ENCODE data around the gene GRID1.

GRID1 gene

DNA sequence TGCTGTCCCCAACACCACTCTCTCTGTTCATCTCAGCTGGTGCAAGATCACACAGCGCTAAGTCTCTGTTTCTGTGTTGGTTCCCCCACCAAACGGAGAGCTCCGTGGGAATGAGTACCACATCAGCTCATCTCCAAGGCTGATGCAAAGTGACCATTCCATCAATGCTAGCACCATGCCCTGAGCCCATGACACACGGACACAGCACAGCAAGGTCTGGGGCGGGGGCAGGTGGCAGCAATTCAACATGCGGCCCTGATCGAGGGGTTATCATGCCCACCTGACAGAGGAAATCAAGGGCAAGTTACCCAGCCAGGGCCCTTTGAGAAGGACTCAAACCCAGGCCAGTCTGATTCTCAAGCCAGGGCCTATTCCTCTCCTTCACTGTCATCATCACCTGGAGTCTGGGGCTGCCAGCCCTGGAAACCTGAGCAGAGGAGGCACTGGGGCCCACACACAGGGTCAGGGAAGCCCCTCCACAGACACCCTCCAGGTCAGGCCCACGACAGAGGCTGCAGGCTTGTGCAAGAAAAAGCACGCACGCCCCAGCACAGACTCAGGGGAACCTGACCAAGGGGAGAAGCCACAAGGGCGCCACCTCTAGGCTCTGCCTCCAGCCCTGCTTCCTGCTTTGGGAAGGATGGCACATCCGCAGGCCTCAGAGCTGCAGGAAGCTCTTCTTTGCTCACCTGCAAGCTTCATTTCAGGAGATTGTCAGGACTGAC, 74.8 kb downstream of the GRID1 start:
- no peak for DNase-seq

DNA sequence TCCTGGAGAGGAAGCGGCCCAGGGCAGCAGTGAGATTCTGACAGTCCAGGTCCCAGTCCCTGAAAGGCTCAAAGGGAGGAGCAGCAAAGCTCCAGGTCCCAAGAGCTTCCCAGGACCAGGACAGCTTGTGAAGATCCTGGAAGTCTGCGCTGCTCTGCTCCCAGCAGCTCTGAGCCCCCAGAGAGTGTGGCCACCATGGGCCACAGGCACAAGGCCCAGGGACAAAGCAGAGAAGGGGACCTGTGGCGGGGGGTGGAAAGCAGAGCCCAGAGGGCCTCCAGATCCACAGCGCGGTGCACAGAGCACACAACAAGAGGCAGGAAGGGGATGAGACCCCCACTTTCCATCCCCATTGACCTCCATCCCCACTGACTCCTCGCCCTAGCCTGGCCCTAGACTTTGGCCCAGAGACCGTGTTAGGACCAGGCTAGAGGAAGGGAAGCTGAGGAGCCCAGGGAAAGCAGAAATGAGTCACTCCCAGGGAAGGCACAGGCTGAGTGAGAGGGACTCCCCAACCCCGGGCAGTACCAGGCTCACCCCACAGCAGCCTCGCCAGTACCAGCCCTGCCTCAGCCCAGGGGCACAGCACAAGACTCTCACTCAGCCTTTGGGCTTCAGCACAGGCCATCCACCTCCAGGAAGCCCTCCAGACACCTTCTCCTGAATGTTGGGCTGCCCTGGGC, 75.5 kb downstream of the GRID1 start:
- DNase-seq = no peak

DNA sequence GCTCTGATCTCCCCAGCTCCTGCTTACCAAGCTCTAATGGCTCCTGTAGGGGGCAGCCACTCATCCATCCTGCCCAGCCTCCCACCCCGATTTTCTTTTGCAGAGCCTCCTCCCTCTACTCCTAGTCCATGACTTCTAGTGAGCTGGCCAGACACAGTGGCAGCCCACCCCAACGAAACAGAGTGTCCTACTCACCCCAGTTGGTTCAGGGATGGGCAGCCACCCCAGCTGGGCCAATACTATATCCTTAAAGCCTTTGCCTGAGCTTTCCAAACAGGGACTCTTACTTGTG, 77.1 kb downstream of the GRID1 start:
- DNase-seq = no peak

DNA sequence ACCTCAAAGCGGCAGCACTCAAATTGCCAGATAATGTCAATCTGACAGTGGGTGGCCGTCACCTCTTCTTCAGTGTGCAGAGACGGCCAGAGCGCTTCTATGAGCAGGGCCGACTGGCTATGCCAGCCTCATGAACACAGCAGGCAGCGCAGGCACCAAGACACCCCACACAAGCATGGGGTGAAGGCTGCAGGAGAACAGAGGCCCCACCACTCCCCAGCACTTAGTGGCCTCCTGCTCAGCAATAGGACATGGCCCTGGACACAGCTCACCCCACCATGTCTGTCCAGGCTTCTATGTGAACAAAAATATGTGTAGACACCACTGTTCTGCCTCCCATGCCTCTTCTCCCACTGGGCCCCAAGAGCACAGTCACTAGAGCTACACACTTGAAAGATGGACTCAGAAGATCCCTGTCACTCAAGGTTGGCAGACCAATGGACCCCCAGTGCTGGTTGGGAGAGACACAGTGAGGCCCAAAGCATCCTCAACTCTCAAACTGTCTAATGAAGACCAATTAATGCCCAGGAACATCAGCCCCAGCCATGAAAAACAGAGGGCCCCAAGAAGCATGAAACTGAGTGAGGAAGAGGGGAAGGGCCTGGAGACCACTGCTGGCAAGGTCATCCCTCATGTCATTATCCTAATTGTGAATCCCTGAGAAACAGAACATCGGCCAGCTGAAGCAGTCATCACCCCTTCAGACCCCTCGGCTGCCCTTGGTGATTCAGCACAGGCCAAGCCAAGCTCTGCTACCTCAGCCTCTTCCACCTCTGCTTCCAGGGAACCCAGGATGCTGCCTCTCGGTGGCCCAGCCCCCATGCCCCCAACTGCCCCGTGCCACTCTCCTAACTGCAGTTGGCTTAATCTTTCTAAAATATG, 77.7 kb downstream of the GRID1 start:
- DNase-seq = no peak

DNA sequence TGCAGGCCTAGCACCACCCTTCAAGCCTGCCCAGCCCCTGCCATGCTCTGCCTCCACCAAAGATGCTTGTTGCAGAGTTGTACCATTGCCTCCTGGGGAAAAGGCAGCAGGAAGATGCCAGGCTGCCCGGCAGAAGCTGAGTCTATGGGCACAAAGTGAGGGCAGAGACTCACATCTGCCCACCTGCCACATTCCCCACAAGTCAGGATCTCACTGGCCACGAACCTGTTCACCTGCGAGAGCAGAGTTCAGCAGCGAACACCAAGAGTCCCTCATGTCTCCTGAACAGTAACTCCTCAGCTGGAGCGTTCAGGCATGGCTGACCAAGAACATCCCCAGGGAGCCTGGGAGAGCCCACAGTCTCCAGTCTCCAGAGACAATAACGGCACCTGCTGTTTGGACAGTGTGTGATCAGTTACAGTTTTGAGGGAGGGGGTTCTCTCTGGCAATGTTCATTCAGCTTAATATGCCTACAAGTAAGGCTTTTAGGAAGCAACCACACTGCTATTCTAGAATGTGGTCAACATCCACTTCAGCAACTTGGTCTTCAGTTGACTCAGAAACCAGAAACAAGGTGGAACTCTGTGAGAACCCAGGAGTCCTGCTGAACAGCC, 78.5 kb downstream of the GRID1 start:
- DNase-seq = no peak

DNA sequence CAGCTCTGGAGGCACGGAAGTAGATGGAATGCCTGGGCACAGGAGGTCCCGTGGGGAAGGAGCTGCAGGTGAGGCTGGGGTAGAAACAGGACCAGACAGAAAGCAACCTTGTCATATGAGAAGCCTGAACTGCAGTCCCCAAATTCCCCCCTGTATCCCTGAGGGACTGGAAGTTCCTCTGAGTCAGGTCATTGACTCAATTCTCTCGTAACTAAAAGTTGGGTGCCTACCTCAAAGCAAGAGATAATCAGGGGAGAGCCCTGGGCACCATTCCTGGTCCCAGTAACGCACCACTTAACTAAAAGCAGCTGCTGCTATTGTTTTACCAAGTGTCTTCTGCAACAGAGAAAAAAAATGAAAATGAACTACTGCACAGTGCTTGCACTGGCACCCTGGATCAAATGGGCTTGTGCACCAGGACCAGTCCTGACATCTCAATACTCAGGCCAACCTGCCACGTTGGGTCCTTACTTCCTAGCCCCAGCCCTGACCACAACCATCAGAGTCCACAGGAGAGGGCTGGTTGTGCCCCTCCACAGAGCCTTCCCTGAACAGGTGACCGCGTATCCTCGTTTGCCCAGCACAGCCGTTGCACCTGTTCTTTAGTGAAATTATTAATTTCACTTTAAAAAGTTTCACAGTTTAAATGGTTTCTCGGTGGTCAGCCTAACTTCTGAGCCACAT, 79.3 kb downstream of the GRID1 start:
- DNase-seq = no peak

DNA sequence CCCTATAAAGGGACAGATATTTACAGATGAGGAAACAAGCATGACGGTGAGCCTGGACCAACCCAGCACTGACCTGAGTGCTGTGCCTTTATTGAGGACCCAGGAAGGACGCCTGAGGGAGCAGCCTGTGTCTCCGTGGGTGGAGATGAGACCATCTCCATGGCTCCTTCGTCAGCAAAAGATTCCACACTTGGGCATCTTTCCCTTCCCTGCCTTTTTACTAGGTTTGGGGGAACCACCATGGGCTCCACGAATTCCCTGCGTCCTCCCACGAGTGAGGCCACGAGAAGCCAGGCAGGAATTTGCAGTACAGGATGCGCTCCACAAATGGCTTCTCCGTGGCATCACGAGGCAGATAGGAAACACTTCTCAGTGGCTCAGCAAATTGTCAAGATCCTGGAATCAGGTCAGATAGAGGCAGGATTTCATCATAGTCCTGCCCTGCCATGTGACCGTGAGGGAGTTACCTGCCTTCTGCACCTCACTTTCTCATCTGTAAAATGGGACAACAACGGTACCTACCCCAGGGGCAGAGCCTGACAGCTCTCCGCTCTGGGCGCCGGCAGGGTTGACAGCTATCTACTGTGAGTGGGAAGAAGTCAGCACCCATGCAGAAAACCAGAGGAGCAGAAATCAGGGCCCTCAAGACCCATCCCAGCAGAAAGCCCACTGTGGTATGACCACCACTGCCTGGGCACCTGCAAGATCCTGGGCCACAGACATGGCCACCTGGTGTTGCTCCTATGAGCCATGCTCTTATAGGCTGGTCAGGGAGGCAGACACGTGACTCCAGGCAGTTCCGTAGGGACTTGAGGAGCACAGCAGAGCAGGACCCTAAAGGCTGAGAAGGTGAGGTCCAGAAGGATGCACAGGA, 80.1 kb downstream of the GRID1 start:
- DNase-seq = no peak

DNA sequence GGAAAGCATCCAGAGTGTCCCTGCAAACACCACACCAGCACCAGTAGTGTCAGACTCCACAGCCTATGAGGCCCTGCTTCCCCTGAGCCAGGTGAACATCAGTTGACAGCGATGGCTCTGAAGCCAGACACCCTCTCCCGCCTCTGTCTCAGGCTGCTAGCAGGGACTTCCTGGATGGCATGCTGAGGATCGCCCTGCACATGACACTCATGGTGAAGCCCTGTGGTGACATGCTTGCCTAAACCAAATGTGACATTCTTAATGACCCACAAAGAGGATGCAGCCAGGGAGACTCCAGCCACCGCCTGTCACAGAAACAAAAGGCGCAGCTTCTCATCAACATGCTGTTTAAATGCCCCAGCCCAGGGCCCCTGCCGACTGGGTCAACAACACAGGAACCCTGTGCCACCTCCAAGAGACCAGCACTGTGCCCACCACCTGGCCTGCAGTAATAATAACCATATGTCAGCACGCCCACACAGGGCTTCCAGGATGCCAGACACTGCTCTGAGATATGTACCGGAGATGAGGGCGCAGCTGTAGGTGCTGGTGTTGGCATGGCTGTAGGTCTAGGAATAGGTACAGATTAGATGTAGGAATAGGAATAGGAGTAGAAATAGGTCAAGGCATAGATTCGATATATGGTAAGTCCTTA, 81.3 kb downstream of the GRID1 start:
- DNase-seq = no peak

DNA sequence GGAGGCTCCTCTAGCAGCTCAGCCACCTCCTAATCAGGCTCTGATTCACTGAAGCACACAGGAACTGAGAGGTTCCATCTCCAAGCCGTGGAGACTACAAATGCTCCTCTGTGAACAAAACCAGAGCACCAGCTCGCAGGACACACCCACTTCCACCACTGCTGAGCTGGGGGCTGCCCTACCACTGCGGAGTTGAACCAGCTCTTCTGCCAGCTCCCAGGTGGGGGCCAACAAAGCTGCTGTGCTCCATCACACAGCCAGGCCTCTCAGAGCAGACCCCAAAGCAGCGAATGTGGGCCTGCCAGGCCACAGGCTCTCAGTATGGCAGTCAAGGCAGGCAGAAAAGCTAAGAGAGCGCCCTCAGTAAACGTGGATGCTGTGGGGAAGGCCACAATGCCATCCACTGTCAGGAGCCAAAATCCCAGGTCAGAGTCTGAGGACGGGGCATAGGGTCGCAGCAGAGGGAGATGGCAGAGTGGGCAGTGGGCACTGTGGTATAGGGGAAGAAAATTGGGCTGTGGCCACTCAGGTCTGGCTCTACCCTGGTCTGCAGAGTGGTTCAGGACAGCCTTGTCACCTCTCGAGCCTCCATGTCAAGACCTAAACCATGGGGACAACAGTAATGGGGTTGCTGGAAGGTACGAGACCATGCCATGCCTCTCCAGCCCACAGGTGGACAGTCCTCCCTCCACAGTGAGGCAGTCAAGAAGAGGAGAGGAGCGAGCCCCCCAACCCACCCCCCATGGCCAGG, 82.1 kb downstream of the GRID1 start:
- no peak for DNase-seq

DNA sequence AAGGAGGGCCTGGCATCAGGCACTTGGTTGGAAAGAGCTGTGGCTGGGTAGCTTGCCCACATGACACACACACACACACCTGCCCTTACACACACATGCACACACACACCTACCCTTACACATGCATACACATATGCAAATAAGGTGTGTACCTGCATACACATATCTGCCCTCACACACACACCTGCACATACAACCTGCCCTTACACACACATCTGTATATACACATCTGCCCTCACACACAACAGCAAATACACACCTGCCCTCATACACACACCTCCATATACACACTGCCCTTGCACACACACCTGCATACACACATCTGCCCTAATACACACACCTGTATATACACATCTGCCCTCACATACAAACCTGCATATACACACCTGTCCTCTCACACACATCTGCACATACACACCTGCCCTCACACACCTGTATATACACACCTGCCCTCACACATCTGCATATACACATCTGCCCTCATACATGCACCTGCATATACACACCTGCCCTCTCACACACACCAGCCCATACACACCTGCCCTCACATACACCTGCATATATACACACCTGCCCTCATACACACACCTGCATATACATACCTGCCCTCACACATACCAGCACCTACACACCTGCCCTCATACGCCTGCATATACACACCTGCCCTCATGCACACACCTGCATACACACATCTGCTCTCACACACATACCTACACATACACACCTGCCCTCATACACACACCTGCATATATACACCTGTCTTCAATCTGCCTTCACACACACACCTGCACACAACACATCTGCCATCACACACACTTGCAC, 82.9 kb downstream of the GRID1 start:
- no peak for DNase-seq

DNA sequence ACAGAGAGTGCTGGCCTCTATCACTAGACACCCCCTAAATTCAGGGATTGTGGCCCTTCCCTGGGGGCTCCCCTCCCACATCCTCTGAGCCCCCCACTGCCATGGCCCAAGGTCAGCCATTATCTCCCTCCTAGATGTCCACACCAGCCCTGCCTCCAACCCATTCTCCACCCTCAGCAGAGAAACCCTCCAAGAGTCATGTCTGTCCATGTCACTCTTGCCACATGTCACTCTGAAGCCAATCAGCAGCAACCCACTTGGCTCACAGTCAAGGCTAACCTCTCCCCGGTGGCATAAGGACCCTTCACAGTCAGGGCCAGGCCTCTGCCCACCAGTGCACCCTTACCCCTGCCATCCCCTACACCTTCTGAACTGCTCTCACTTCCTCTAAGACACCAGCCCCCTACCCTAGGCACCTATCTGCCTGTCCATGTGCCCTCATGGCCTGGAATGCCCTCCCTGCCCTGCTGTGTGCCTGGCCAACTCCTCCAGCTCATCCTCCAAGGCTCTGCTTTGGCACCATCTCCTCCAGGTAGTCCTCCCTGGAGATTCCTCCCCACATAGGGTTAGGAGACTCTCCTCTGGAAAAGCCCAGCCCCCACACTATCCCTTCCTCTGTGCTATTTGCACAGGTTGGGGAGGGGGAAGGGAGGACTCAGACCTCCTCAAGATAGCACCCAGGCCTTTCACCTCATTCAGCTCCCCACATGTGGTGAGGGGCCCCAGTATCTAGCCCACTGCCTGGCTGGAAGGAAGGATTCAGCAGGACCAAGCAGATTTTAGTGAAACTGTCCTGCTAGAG, 83.7 kb downstream of the GRID1 start:
- no peak for DNase-seq

DNA sequence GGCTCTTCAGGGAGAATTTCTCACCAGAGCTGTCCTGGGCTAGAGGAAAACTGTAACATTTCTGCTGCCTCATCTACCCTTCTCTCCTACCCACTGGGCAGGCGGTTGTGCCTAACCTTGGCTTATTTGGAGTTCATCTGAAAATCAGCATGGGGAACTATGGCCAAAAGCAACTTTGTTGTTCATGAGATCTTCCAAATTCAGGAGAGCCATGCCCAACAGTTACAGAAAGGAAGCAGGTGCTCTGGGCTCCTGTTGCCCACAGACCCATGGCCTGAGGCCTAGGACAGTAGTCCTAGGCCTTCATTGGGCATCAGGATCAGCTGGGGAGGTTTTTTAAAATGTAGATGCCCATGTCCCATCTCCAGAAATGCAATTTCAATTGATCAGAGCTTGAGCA, 85.2 kb downstream of the GRID1 start:
- DNase-seq = no peak

DNA sequence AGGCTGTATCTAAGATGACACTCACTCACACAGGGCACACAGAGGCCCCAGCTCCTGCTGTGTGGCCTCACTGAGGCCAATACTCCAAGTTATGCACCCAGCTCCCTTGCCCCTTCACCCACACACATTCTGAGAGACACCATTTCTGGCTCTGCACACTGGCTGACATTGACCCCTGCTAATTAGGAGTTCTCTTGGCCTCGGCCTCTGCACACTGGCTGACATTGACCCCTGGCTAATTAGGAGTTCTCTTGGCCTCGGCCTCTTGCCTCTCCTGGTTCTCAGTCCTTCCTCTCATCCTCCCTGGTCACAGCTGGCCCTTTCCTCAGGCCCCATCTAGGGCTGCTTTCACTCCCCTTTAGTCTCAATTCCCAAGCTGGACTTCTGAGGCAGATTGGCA, 97.3 kb downstream of the GRID1 start:
- no peak for DNase-seq

DNA sequence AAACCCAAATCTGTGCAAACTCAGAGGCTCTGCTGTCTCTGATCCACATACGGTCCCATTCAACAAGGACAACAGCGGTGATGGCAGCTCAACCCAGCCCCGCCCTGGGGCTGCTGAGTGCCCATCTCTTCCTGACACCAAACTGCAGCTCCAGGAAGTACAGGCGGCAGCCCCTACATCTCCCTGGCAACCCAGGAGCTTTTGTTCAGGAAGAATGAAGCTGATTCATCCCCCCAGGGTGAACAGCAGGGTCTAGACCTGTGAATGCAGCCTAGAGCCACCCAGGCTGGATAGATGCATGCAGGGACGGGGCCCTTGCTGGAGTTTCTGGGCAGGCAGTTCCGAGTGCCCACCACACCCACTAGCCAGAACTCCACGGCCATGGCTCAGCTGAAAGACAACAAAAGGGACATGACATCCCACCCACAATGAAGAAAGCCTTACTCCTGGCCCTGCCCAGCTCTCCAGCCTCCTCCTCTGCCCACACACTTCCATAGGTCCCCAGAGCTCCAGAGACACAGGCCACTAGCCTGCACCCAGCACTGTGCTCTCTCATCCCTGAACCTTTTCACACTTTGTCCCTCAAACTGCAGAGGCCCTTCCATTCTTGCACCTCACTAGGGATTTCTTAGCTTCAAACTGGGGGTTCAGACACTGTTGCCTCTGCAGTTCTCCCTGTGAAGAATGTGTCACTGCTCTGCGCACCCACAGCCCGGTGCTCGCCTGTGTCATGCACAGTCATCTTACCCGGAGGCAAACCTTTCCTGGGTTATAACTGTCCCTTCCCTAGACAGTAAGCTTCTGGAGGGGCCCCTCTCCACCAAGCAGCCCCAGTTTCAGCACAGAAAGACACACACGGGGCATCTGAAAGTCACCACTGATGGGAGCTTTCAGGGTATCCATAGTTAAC, 99.1 kb downstream of the GRID1 start:
- no peak for DNase-seq

DNA sequence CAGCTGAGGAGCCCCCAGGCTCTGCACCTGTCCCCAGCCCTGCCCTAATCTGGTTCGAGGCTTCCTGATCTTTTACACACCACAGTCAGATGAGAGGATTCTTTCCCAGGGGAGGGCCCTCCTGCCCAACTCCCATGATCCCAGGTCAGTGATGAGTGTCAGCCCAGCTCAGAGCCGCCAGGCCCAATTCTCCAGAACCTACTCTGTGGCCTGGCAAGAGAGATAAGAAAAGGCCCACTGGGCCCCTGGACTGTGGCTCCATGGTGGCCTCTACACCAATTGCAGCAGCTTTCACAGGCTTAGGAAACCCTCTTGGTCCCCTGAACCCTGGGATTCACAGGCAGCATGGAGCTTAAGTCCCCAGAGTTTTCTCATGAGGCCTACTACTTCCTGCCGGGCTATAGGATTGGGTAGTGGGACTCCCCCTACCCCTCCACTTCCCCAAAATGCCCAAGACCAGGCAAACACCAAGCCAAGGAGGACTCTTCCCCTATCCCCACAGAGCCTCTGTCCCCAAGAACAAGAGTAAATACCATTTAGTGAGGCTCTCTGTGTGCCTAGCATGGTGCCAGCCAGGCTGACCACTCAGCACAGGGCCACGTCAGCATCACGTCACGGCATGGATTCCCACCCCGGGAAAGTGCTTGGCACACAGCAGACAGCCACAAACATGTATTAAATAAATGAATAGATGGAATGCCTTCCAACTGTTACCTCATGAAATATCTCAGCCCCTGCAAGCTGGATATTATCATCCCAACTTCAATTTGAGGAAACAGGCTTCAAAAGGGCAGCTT, 100.0 kb downstream of the GRID1 start:
- DNase-seq = no peak

DNA sequence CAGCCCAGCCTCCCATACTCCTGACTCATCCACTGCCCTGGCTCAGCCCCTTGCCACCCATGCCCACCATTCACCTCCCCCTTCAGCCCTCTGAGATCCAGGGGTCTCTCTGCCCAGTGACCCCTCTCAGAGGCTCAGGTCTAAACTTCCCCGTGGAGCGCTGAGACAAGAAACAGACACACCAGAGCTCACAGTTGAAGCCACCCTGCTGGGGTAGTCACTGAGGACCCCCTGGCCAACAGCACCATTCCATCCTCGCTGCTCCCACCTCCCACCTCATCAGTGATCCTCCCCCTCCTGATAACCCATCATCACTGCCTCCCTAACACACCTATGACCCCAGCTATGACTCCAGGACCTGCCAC, 100.7 kb downstream of the GRID1 start:
- no peak for DNase-seq

Measured in effector CD4-positive, alpha-beta T cell (primary cell).